Breast epithelium (tissue), 3 donors: ENCODE measurements around the gene CD47.

ENCODE experiments used
- CTCF ChIP-seq, 3 donors: fragments of 450-650 bp; IDR thresholded peaks; one replicate each; pipeline ENCODE4 v1.5.1; 2016 to 2017; ENCODE audit warnings: antibody characterized with exemption in 3 of 3, mild to moderate bottlenecking in 3 of 3, moderate library complexity in 3 of 3
- POLR2A ChIP-seq: fragments of 450-650 bp; IDR thresholded peaks from one replicate; pipeline ENCODE4 v1.6.1; 2016; ENCODE audit warnings: antibody characterized with exemption, mild to moderate bottlenecking, moderate library complexity

GRCh38 chr3:108011616-108012015, 79.2 kb downstream of the CD47 start:
- TF ChIP-seq CTCF (IDR thresholded peaks at IDR 0.05) (no peak), POLR2A (no peak)
